ENCODE data around the gene LPCAT2. TPM values are rescaled to one million over a fixed set of nuclear protein-coding genes. Genes with fewer than 3 reads are reported as not detected.

The LPCAT2 gene
- total RNA-seq, 1 experiment from 2014 or later = 5.0 TPM

DNA sequence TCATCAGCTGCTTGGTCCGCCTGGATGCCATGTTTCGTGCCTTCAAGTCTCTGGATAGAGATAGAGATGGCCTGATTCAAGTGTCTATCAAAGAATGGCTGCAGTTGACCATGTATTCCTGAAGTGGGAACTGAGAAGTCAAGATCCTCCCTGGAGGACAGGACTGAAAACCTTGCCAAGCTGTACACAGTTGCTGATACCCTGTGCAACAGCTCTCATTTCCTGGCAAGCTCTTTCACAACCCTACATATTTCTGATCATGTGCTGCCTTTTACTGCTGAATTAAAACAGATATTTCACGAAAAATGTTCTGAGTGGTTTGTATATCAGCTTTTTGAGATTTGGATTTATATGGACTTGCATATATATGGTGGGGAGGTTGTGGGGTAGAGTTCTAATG lies 58.5 kb downstream of the LPCAT2 start:
- H3K27me3 ChIP-seq (ENCODE audit: control insufficient read depth, insufficient read depth, low read length) = no peaks in the 10 kb centered on the region
- DNase-seq = no peak
- H3K36me3 ChIP-seq (replicated peaks; ENCODE audit: control insufficient read depth, insufficient read depth, low read length) = no peaks in the 10 kb centered on the region
- no peak overlapping the region for H3K4me3 ChIP-seq (ENCODE audit: insufficient read depth, low read depth, low read length)

DNA sequence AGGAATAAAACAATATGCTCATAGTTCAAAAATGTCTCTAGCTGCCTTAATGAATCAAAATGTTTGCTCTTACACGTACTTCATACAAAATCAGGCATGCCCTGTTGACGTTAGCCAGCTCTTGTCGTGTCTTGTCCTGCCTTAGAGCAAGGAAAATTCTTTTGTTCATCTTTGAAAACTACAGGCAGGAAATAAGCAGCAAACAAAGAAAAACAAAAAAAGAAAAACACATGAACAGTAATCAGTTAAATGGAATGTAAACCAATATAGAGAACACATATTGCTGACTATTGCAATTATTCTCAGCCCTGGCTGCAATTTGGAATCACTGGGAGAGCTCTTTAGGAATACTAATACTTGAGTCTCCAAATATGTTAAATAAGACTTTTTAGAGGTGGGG lies 59.3 kb downstream of the LPCAT2 start:
- Histone ChIP-seq H3K4me3 (ENCODE audit: insufficient read depth, low read depth, low read length) (no peak overlapping the region), H3K36me3 (replicated peaks; ENCODE audit: control insufficient read depth, insufficient read depth, low read length) (no peaks in the 10 kb centered on the region)

DNA sequence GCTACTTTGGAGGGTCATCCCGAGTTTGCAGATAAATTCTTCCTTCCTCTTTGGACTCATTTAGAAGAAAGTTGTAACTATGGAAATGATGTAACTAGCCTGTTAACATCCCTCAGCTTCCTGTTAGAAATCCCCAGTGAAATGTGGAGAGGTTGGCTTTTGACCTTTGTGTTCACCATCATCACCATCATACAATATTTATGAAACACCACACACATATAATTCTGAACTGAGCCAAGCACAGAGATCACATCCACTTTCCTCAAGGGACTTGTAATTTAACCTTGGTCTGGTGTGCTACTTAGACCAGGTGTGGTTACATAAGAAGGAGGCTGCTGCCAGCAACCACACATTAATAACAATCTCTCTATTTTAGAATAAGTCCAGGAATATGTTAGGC lies 60.2 kb downstream of the LPCAT2 start:
- DNase-seq = no peak
- Histone ChIP-seq H3K36me3 (replicated peaks; ENCODE audit: control insufficient read depth, insufficient read depth, low read length) (no peaks in the 10 kb centered on the region), H3K27me3 (ENCODE audit: control insufficient read depth, insufficient read depth, low read length) (no peaks in the 10 kb centered on the region), H3K4me3 (ENCODE audit: insufficient read depth, low read depth, low read length) (no peak overlapping the region)

More for the DNA sequence above, 59.3 kb downstream of the LPCAT2 start:
- DNase-seq = no peak
- no peaks in the 10 kb centered on the region for H3K27me3 ChIP-seq (ENCODE audit: control insufficient read depth, insufficient read depth, low read length)

DNA sequence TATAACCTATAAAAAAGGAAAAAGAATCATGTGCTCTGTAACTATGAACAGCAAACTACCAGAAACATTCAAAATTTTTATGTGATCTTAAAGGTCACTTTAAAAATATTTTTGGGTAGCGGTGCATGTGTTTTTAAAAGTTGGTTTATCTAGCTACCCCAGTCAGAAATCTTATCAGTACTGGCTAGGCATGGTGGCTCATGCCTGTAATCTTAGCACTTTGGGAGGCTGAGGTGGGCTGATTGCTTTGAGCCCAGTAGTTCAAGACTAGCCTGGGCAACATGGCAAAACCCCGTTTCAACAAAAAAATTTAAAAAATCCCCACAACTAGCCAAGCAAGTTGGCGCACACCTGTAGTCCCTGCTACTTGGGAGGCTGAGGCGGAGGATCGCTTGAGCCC lies 61.3 kb downstream of the LPCAT2 start:
- DNase-seq = no peak
- H3K36me3 ChIP-seq (replicated peaks; ENCODE audit: control insufficient read depth, insufficient read depth, low read length) = no peaks in the 10 kb centered on the region

DNA sequence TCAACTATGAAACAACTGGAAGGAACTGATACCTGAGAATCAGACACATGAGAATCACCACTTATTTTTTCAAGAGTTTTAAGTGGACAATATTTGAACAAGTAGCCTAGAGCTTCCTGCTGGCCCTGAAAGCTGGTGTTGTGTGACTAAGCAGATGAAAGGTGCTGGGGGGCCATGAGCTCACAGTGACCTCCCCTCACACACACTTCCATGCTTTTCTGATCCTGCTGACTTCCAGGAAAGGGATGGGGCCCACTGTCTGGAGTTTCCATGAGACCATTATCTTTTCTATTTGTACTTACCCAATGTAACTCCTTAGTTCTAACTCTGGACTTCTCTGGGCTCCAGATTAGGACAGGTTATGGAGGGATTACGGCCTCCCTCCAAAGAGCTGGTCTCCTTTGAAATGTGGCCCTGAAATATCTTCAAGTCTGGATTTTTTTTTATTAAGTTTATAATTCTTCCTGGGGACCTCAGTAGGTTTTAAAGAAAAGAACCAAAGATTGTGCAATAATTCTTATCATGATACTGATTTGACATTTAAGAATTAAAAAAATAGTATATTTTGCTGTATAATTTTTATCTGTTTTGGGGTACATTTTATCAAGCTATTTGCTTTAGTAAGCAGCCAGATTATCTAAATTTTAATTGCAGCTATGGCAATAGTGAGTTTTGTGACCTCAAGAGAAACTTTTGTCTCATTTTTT lies 62.5 kb downstream of the LPCAT2 start:
- no peak for DNase-seq
- Histone ChIP-seq H3K27me3 (ENCODE audit: control insufficient read depth, insufficient read depth, low read length) (no peaks in the 10 kb centered on the region), H3K4me3 (ENCODE audit: insufficient read depth, low read depth, low read length) (no peak overlapping the region), H3K36me3 (replicated peaks; ENCODE audit: control insufficient read depth, insufficient read depth, low read length) (no peaks in the 10 kb centered on the region)

More for the DNA sequence above, 61.3 kb downstream of the LPCAT2 start:
- H3K27me3 ChIP-seq (ENCODE audit: control insufficient read depth, insufficient read depth, low read length) = no peaks in the 10 kb centered on the region
- no peak overlapping the region for H3K4me3 ChIP-seq (ENCODE audit: insufficient read depth, low read depth, low read length)

DNA sequence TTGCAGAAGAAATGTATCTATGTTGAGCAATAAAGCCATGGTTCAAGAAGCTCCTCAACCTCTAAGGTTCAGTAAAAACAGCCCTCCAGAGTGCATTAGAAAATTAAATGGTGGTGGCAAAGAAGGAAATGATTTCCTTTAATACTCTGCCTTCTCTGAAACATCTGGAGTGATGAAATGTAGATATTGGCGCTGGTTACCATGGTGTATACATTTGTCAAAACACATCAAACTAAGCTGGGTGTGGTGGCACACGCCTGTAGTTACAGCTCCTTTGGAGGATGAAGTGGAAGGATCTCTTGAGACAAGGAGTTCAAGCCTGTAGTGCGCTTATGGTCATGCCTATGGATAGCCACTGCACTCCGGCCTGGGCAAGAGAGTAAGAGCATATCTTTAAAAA lies 63.6 kb downstream of the LPCAT2 start:
- DNase-seq = no peak
- Histone ChIP-seq H3K36me3 (replicated peaks; ENCODE audit: control insufficient read depth, insufficient read depth, low read length) (no peaks in the 10 kb centered on the region), H3K4me3 (ENCODE audit: insufficient read depth, low read depth, low read length) (no peak overlapping the region), H3K27me3 (ENCODE audit: control insufficient read depth, insufficient read depth, low read length) (no peaks in the 10 kb centered on the region)

DNA sequence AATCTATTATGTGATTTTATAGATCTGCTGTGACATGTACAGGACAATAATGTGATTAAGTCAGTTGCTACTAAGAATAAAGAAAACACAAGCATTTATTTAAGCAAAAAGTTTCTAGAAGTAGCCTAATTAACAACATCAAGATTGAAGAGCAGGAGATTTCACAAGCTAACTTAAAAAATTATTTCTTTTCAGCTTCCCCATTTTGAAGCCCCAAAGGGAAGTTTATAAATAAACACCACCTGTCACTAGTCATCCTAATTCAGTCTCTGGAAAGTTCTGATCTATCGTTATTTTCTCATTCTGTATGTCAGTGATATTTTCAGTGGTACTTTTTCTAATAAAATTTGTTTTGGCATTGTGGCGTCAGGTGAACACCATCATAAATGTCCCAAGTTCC lies 65.9 kb downstream of the LPCAT2 start:
- Histone ChIP-seq H3K4me3 (ENCODE audit: insufficient read depth, low read depth, low read length) (no peak overlapping the region), H3K27me3 (ENCODE audit: control insufficient read depth, insufficient read depth, low read length) (no peaks in the 10 kb centered on the region), H3K36me3 (replicated peaks; ENCODE audit: control insufficient read depth, insufficient read depth, low read length) (no peaks in the 10 kb centered on the region)
- DNase-seq = no peak

DNA sequence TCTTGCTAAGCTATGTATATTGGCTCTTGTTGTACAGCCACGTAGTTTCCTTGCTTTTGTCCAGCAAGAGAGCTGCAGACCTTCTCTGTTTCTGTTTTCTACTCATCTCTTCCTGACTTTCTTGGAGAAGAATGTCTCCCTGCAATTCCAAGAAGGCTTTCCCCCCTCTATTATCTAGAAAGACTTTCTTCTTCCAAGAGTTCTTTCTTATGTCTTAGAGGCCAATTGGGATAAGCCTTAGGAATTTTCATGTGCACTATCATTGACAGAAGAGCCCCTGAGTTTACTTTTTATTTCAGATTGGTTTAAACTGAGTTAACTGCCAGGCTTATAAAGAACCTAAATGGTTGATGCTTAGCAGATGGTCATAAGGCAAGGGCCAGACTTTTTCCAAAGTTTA lies 66.6 kb downstream of the LPCAT2 start:
- H3K4me3 ChIP-seq (ENCODE audit: insufficient read depth, low read depth, low read length) = no peak overlapping the region
- H3K27me3 ChIP-seq (ENCODE audit: control insufficient read depth, insufficient read depth, low read length) = no peaks in the 10 kb centered on the region
- no peak for DNase-seq
- H3K36me3 ChIP-seq (replicated peaks; ENCODE audit: control insufficient read depth, insufficient read depth, low read length) = no peaks in the 10 kb centered on the region

DNA sequence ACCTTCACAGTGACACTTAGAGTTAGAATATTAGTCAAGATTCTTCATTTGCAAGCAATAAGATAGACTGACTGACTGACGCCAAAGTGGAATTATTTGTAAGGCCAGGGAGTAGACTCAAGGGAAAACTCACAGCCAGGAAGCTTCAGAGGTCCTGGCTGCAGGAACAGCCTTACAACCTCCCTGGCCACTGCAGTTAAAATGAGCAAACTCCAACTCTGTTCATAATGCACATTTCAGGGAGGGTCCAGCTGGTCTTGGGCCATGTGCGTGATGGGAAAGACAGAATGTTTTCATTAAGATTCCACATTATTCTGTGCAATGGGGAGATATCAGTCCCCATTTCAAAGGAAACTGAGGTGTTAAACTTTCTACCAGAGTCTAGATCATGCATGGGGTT lies 67.5 kb downstream of the LPCAT2 start:
- Histone ChIP-seq H3K27me3 (ENCODE audit: control insufficient read depth, insufficient read depth, low read length) (no peaks in the 10 kb centered on the region), H3K4me3 (ENCODE audit: insufficient read depth, low read depth, low read length) (no peak overlapping the region), H3K36me3 (replicated peaks; ENCODE audit: control insufficient read depth, insufficient read depth, low read length) (no peaks in the 10 kb centered on the region)
- DNase-seq = no peak

DNA sequence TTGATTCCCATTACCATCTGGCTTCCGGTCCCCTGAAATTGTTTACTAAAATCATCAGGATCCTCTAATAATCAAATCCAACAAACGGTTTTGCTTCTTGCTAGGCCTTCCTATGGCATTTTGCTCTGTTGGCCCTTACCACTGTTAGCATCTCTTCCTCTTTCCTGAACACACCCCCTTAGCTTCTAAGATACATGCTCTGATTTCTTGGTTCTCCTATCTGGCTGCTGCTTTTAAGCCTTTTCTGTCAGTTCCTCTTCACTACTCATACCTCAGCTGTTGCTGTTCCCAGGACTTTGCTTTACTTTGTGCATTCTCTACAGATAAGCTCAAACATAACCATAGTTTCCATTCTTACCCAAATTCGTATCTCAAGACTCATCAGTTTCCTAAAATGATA lies 69.0 kb downstream of the LPCAT2 start:
- H3K4me3 ChIP-seq (ENCODE audit: insufficient read depth, low read depth, low read length) = no peak overlapping the region
- H3K27me3 ChIP-seq (ENCODE audit: control insufficient read depth, insufficient read depth, low read length) = no peaks in the 10 kb centered on the region
- no peaks in the 10 kb centered on the region for H3K36me3 ChIP-seq (replicated peaks; ENCODE audit: control insufficient read depth, insufficient read depth, low read length)
- no peak for DNase-seq

DNA sequence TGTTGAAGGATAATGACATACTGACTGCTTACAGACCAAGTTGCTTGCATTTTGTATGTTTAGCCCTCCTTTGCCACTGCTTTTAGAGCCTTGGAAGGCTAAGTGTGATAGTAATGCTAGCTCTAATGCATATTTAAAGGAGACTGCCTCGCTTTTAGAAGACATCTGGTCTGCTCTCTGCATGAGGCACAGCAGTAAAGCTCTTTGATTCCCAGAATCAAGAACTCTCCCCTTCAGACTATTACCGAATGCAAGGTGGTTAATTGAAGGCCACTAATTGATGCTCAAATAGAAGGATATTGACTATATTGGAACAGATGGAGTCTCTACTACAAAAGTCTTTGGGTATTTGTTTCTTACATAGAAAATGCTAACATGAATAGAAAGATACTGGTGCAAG lies 76.8 kb downstream of the LPCAT2 start:
- H3K36me3 ChIP-seq (replicated peaks; ENCODE audit: control insufficient read depth, insufficient read depth, low read length) = no peaks in the 10 kb centered on the region
- peak; percentile 1 for DNase-seq
- no peaks in the 10 kb centered on the region for H3K27me3 ChIP-seq (ENCODE audit: control insufficient read depth, insufficient read depth, low read length)
- no peak overlapping the region for H3K4me3 ChIP-seq (ENCODE audit: insufficient read depth, low read depth, low read length)

DNA sequence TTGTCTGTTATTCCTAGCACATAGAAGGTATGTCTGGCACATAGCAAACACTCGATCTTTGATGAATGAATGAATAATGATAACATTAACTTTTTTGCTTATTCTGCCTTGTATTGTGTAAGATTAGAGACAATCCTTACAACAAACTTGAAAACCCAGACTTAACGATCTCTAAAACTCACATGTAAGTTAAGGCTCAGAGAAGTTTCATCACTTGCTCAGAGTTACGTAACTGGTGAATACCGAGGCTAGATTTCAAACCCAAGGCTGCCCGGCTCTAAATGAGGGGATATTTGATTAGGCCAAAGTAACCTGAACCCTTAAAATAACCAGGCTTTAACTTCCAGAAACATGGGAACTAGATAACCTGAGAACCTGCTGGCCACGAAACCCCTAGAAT lies 79.9 kb downstream of the LPCAT2 start:
- no peak overlapping the region for H3K4me3 ChIP-seq (ENCODE audit: insufficient read depth, low read depth, low read length)
- H3K27me3 ChIP-seq (ENCODE audit: control insufficient read depth, insufficient read depth, low read length) = no peaks in the 10 kb centered on the region
- DNase-seq = no peak

DNA sequence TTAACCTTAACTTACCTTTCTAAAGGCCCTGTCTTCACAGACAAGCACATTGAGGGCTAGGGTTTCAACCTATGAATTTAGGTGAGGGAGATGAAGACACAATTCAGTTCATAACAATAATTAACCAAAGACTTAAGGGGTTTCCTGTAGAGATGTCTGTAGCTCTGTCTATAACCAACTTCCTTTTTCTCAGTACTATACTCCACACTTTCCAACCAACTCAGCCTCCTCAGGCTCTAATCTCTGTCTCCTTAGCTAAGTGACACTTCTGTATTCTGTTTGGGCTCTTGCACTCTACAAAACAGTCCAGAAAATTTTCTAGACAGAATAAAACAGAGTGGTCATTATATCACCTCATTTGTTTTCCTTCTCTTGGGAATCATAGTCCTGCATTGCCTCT lies 83.4 kb downstream of the LPCAT2 start:
- DNase-seq = no peak
- no peak overlapping the region for H3K4me3 ChIP-seq (ENCODE audit: insufficient read depth, low read depth, low read length)
- no peaks in the 10 kb centered on the region for H3K27me3 ChIP-seq (ENCODE audit: control insufficient read depth, insufficient read depth, low read length)
- H3K36me3 ChIP-seq (replicated peaks; ENCODE audit: control insufficient read depth, insufficient read depth, low read length) = no peaks in the 10 kb centered on the region

More for the DNA sequence above, 79.9 kb downstream of the LPCAT2 start:
- no peaks in the 10 kb centered on the region for H3K36me3 ChIP-seq (replicated peaks; ENCODE audit: control insufficient read depth, insufficient read depth, low read length)

DNA sequence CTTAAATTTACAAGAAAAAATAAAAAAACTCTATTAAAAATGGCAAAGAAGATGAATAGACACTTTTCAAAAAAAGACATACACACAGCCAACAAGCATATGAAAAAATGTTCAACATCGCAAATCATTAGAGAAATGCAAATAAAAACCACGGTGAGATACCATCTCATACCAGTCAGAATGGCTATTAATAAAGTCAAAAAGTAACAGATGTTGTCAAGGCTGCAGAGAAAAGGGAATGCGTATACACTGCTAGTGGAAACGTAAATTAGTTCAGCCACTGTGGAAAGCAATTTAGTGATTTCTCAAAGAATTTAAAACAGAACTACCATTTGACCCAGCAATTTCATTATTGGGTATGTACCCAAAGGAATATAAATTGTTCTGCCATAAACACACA lies 89.1 kb downstream of the LPCAT2 start:
- DNase-seq = no peak
- no peaks in the 10 kb centered on the region for H3K36me3 ChIP-seq (replicated peaks; ENCODE audit: control insufficient read depth, insufficient read depth, low read length)
- no peak overlapping the region for H3K4me3 ChIP-seq (ENCODE audit: insufficient read depth, low read depth, low read length)
- no peaks in the 10 kb centered on the region for H3K27me3 ChIP-seq (ENCODE audit: control insufficient read depth, insufficient read depth, low read length)

DNA sequence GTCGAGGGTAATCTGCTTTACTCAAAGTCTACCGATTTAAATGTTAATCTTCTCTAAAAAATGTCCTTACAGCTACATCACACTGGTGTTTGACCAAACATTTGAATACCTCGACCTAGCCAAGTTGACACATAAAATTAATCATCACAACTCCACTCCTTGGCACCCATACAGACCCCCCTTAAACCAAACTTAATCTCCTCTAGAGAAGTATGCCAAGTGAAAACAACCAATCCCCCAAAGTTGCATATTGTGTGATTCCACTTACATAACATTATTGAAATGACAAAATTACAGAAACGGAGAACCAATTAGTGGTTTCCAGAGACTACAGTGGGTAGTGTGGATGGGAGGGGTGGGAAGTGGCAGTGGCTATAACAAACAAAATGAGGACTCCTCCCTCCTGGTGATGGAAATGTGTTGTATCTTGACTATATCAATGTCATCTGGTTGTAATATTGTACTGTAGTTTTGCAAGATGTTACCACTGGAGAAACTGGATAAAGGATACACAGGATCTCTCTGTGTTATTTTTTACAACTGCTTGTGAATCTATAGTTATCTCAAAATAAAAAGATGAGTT lies 97.0 kb downstream of the LPCAT2 start:
- H3K4me3 ChIP-seq (ENCODE audit: insufficient read depth, low read depth, low read length) = no peak overlapping the region
- no peaks in the 10 kb centered on the region for H3K27me3 ChIP-seq (ENCODE audit: control insufficient read depth, insufficient read depth, low read length)
- no peaks in the 10 kb centered on the region for H3K36me3 ChIP-seq (replicated peaks; ENCODE audit: control insufficient read depth, insufficient read depth, low read length)
- DNase-seq = no peak
